SJCRH30 (cell line): ENCODE data around the gene ATG2A. TPM values are rescaled to one million over a fixed set of nuclear protein-coding genes. Genes with fewer than 3 reads are reported as not detected.

Experiments used
- DNase-seq, 2 experiments: peaks; one replicate each; pipeline ENCODE4 v3.0.0-alpha.2; 2015 to 2020
- H3K27ac ChIP-seq: fragments of 250-450 bp; sonication (Bioruptor Pico); 2 replicates; pipeline ENCODE4 v1.5.1; 2020; ENCODE audit warnings: mild to moderate bottlenecking, moderate library complexity
- H3K27me3 ChIP-seq: fragments of 250-450 bp; sonication (Bioruptor Pico); 2 replicates; pipeline ENCODE4 v1.5.1; 2020; ENCODE audit warnings: mild to moderate bottlenecking, moderate library complexity
- H3K36me3 ChIP-seq: fragments of 250-450 bp; sonication (Bioruptor Pico); 2 replicates; pipeline ENCODE4 v1.5.1; 2020; ENCODE audit warnings: mild to moderate bottlenecking, moderate library complexity
- H3K4me1 ChIP-seq: fragments of 250-450 bp; sonication (Bioruptor Pico); 2 replicates; pipeline ENCODE4 v1.5.1; 2020; ENCODE audit warnings: mild to moderate bottlenecking, moderate library complexity
- H3K4me3 ChIP-seq: fragments of 250-450 bp; sonication (Bioruptor Pico); 2 replicates; pipeline ENCODE4 v1.5.1; 2020; ENCODE audit warnings: mild to moderate bottlenecking, moderate library complexity
- H3K9me3 ChIP-seq: fragments of 250-450 bp; sonication (Bioruptor Pico); replicated peaks from 2 replicates; pipeline ENCODE4 v1.5.1; 2020; ENCODE audit warnings: mild to moderate bottlenecking, moderate library complexity
- total RNA-seq: library from RNA; depleted of rRNA; stranded (reverse); fragments of >200 nt; shearing (Covaris generic); gene quantifications from 2 replicates; pipeline ENCODE4 v1.2.3, GENCODE V29; 2014; rRNA removed

Gene ATG2A
- total RNA-seq = 6.2 and 7.4 TPM in 2 replicates

DNA sequence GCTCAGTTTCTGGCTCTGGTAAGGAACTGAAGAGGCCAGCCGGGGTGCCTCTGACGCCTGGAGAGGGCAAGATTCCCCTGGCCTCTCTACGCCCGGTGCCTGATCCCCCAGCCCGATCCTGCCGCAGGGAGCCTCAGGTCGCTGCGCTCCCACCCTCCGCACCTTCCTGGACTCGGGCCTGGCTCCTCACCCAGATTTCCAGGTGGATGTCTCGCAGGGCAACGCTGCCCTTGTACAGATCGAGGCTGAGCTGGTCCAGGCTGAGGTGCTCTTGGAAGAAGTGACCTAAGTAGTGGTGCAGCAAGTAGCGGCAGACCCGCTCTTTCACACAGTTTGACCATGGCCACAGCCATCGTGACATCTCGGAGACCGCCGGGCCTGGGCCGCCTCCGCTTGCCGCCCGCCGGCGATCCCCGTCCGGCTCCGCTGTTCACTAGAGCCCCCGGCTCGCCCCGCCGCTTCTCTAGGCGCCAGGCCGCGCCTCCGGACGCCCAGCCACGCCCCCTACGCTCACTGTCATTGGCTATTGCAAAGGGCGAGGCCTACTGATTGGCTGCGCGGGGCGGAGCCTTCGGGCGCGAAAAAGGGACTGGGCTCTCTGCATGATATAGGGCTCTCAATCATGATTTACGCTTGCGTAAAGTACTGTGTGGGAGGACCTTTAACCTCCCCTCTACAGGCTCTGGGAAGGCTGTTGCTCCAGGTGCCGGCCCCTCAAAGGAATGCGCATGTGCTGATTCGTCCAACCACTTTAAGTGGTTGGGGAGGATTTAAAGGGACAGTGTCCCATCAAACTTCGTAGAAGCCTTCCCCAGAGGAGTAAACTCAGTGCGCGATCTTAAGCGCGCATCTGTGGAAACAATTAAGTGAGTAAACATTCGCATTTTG lies at the start of gene ATG2A:
Gene ATG2A, minus strand, starts transcription at position 435 of the 888 bp plus-strand sequence. Its CDS starts 74 bp downstream, at position 361.
- Histone ChIP-seq H3K9me3 (no peaks in the 10 kb centered on the region), H3K4me1 (no peaks in the 10 kb centered on the region), H3K4me3 (peak within 1 kb of the TSS; percentile 68), H3K36me3 (no peaks in the 10 kb centered on the region), H3K27ac (peak within 1 kb of the TSS; percentile 34), H3K27me3 (no peaks in the 10 kb centered on the region)
- DNase-seq = peak; percentile 97 to 99

DNA sequence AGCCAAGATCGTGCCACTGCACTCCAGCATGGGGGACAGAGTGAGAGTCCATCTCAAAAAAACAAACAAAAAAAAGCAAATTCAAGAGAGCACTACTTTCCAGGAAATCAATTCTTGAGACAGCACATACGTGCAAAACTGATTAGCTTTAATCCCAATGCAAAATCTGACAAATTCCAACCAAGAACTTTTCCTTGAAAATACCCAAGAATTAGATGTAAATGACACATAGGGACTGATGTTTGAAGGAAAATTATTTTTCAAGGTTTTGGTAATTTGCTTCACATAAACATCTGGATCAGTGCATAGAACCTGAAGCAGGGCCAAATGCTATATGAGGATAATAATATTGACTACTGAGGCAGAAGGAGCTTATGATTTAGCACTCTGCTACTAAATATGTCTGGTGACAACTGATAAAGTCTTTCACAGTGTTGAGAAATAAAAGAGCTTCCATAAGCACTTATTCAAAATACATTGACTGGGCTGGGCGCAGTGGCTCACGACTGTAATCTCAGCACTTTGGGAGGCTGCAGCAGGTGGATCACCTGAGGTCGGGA lies 46.1 kb upstream of the ATG2A start:
- Histone ChIP-seq H3K27ac (no peak overlapping the region), H3K9me3 (no peaks in the 10 kb centered on the region), H3K4me1 (no peaks in the 10 kb centered on the region), H3K27me3 (no peaks in the 10 kb centered on the region; the same call in 1 of the 2 replicates), H3K36me3 (no peaks in the 10 kb centered on the region), H3K4me3 (no peak overlapping the region)
- DNase-seq = no peak

DNA sequence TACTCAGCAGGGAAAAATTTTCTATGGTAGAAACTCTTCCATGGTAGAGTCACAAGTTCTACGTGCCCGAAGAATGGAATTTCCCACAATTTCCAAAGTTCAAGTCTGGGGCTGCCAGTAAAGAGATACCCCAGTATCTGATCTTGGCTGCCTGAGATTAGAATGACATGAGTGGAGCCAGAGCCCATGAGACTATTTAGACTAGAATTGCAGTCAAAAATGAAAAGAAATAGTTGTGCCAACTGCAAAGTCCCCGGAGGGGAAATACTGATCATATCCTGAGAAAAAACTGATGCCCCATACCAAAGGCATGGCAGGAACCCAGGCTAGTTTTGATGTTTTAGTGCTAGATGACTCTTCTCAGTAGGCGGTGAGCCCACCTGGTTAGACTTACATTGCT lies 43.7 kb upstream of the ATG2A start:
- Histone ChIP-seq H3K9me3 (no peaks in the 10 kb centered on the region), H3K27me3 (no peaks in the 10 kb centered on the region; the same call in 1 of the 2 replicates), H3K4me3 (no peak overlapping the region), H3K36me3 (no peaks in the 10 kb centered on the region), H3K27ac (no peak overlapping the region), H3K4me1 (no peaks in the 10 kb centered on the region)
- no peak for DNase-seq

DNA sequence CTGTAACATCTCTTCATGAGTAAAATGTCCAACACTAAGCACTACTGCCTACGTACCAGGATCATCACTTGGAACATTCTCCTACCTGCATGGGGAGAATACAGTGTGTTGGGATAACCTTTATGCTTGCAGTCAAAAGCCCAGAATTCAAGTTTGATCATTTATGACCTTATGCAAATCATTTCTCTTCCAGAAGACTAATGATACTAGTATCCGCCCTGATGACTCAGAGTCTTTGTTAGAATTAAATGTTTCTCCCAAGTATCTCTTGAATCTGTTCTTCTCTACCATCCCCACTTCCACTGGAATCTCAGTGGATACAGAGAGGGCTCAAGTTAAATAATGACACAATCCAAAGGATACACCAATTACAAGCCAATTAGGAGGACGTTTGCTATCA lies 42.5 kb upstream of the ATG2A start:
- Histone ChIP-seq H3K27ac (no peak overlapping the region), H3K36me3 (no peaks in the 10 kb centered on the region), H3K9me3 (no peaks in the 10 kb centered on the region), H3K4me1 (no peaks in the 10 kb centered on the region), H3K27me3 (no peaks in the 10 kb centered on the region; the same call in 1 of the 2 replicates), H3K4me3 (no peak overlapping the region)
- DNase-seq = no peak

DNA sequence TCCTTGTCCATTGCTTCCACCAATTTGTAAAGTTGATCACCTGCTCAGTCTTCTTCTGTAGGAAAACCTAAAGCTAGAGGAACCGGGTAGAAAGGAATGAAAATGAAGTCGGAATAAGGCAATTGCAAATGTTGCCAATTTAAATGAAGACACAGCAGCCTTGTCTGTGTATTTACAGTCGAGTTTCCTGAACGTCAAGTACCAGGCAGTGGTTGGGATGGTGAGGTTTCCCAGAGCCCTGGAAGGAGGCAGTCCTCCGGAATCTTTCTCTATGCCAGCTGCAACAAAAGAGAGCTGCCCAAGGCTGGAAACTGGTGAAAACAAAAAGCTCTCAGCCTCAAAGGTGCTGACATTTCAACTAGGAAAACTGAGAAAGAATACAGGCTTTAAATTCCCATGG lies 37.2 kb upstream of the ATG2A start:
- H3K36me3 ChIP-seq = no peaks in the 10 kb centered on the region
- H3K9me3 ChIP-seq = no peaks in the 10 kb centered on the region
- H3K4me1 ChIP-seq = no peaks in the 10 kb centered on the region
- H3K4me3 ChIP-seq = no peak overlapping the region
- H3K27me3 ChIP-seq = peaks cover 3% of the 10 kb centered on the region; the same call in 1 of the 2 replicates
- DNase-seq = no peak
- H3K27ac ChIP-seq = no peak overlapping the region

DNA sequence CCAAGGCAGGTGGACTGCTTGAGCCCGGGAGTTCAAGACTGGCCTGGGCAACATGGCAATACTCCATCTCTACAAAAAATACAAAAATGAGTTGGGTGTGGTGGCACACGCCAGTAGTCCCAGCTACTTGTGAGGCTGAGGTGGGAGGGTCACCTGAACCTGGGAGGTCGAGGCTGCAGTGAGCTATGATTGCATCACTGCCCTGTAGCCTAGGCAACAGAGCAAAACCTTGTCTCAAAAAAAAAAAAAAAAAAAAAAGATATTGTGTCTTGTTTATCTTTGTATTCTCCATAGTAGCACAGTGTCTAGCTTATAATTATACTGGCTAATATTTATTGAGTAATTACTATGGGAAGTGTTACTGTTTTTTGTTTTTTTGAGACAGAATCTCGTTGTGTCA lies 34.5 kb upstream of the ATG2A start:
- Histone ChIP-seq H3K27me3 (peaks cover 3% of the 10 kb centered on the region; the same call in 1 of the 2 replicates), H3K36me3 (no peaks in the 10 kb centered on the region), H3K4me3 (no peak overlapping the region), H3K9me3 (no peaks in the 10 kb centered on the region), H3K4me1 (no peaks in the 10 kb centered on the region), H3K27ac (no peak overlapping the region)
- no peak for DNase-seq

DNA sequence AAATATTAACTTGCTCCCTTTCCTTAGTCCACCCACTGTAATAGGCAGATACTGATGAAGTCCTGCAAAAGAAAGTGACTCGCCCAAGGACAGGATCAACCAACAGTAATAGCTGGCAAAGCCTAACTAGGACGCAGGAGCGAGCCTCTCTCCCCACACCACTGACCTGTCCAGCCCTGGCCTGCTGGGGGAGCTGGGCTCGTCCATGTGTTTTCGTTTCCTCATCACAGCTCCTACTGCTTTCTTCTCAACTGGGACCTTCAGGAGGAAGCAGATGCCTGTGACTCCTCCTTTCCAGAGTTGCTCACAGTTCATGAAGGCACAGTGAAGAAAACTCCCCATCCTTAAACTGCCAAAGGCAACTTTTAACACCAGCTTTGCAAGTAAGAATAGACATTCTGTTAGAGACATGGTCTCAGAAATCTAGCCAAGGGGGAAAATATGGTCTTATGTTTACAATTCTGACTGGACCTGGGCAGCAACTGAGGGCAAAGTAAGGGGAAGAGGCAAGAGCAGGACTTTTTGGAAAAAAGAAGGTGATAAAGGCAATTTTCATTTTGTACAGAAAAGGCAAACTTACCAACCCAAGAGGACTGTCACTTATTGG lies 30.3 kb upstream of the ATG2A start:
- no peaks in the 10 kb centered on the region for H3K9me3 ChIP-seq
- no peak overlapping the region for H3K4me3 ChIP-seq
- H3K4me1 ChIP-seq = no peaks in the 10 kb centered on the region
- no peaks in the 10 kb centered on the region for H3K36me3 ChIP-seq
- H3K27ac ChIP-seq = no peak overlapping the region
- peaks cover 3% of the 10 kb centered on the region; the same call in 1 of the 2 replicates for H3K27me3 ChIP-seq
- DNase-seq = no peak

DNA sequence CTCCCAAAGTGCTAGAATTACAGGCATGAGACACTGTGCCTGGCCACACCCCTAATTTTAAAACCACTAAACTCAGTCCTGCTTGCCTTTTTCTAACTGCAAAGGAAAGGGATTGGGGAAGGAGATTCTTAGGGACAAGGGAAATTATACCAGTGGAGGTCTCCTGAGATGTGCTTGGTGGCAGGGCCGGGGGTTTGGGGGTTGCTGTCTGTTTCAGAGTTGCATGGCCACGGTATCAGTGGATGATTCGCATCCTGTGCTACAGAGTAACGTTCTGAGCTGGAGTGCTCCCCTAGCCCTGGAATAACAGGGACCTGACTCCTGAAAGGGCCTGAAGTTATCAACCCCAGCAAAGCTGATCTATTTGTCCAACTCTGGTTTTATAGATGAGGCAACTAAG lies 19.5 kb upstream of the ATG2A start:
- Histone ChIP-seq H3K9me3 (no peaks in the 10 kb centered on the region), H3K36me3 (no peaks in the 10 kb centered on the region), H3K4me1 (no peaks in the 10 kb centered on the region; the same call in 1 of the 2 replicates), H3K27ac (no peak overlapping the region), H3K4me3 (no peak overlapping the region), H3K27me3 (peaks cover 20% of the 10 kb centered on the region)
- DNase-seq = no peak

DNA sequence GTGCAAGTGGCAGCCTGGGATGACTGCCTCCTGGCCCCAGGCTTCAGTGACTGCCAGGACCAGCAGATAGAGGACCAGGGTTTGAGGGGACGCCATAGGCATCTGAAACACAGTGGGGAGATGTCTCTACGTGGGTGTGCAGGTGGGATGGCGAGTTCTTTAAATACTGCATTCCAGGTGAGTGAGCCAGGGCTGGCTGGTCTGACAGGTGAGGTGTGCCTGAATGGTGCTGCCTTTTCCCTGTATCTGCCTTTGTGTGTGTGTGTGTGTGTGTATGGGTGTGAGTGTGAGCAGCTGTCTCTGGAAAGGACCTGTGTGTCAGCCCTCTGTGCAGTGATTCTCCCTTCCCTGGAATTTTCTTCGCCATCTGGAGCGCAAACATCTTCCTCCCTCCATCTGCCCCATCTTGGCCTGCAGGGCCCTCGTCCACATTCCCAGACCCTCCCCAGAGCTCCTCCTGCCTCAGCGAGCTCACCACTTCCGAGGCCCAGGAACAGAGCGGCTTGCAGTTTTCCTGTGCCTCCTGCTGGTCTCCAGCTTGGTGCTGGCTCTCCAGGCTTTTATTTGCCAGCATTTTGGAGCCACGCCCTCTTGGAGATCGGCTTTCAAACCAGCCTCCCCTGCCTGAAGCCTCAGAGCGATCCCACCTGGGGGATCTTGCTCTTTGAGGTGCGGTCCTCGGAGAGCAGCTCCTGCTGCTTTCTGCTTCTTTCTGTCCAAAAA lies 18.5 kb upstream of the ATG2A start, which contains the start of gene GPHA2:
Gene GPHA2, minus strand, starts transcription at position 535 of the 723 bp plus-strand sequence. Its CDS starts 433 bp downstream, at position 102.
- H3K27me3 ChIP-seq = peaks cover 15% of the 10 kb centered on the region
- no peaks in the 10 kb centered on the region; the same call in 1 of the 2 replicates for H3K4me1 ChIP-seq
- peak; percentile 17 to 47 for DNase-seq
- H3K4me3 ChIP-seq = no peak within 1 kb of the TSS
- H3K9me3 ChIP-seq = no peaks in the 10 kb centered on the region
- no peak within 1 kb of the TSS for H3K27ac ChIP-seq
- no peaks in the 10 kb centered on the region for H3K36me3 ChIP-seq

DNA sequence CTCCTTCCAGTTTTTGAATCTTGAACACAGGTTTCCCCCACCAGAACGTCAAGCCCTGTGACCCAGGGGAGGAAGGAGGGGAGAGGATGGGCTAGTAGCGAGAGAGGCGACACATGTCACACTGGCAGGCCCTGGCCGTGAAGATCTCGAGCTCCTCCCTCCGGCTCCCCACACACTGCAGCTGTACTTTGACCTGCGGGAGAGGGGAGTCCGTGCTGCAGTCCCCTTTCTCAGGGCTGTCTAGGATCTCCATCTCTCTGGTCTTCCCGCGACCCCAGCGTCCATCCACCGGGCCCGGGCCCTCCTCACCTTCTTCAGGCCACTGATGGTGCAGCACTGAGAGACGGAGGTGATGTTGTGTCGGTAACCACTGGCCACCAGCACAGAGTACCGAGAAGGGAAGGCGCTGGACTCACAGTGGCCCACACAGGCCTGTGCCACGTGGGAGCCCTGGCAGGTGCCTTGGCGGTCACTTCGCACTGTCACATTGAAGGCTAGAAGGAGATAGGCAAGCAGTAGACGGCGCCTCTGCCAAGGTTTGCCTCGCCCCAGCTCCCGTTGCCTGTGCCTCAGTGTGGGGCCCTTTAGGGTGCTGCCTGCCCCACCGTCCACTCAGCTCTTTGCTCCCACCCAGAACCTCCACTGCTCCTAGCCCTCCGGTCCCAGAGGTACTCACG lies 17.8 kb upstream of the ATG2A start:
- H3K36me3 ChIP-seq = no peaks in the 10 kb centered on the region
- H3K27me3 ChIP-seq = peaks cover 9% of the 10 kb centered on the region
- DNase-seq = no peak
- H3K27ac ChIP-seq = no peak overlapping the region
- no peak overlapping the region for H3K4me3 ChIP-seq
- H3K4me1 ChIP-seq = no peaks in the 10 kb centered on the region; the same call in 1 of the 2 replicates
- no peaks in the 10 kb centered on the region for H3K9me3 ChIP-seq

DNA sequence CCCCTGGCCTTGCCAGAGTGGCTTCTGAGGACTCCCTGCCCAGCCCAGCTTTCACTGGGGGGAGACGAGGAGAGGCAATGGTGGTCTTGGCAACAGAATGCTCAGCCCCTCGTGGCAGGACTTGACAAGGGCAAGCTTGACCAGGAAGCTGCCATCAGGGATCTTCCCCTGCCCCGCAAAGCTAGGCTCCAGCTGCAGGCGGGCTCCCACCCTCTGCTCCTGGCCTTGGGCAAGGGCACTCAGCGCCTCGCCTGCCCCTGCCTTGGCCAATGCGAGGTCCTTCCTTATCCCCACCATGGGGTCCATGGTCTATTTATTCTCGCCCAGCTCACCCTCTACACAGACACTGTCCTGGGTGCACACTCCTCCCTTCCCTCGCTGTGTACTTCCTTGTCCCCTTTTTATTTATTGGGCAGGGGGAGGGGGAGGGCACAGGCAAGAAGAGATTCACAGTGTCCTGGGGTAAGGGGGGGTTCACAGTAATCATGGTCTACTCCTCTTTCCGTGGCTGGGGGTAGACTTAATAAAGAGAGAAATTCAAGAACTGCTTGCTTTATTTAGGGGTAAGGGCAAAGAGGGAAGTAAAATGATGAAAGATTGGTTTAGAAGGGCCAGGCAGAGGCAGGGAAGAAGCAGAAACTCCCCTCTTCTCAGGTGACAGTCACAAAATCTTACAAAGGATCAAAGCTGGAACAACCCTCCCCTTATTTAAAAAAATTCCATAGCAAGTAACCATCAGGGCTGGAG lies 17.1 kb upstream of the ATG2A start:
- no peak overlapping the region for H3K27ac ChIP-seq
- peaks cover 2% of the 10 kb centered on the region; the same call in 1 of the 2 replicates for H3K27me3 ChIP-seq
- no peaks in the 10 kb centered on the region for H3K9me3 ChIP-seq
- DNase-seq = no peak
- no peaks in the 10 kb centered on the region for H3K36me3 ChIP-seq
- no peak overlapping the region for H3K4me3 ChIP-seq
- H3K4me1 ChIP-seq = no peaks in the 10 kb centered on the region; the same call in 1 of the 2 replicates

DNA sequence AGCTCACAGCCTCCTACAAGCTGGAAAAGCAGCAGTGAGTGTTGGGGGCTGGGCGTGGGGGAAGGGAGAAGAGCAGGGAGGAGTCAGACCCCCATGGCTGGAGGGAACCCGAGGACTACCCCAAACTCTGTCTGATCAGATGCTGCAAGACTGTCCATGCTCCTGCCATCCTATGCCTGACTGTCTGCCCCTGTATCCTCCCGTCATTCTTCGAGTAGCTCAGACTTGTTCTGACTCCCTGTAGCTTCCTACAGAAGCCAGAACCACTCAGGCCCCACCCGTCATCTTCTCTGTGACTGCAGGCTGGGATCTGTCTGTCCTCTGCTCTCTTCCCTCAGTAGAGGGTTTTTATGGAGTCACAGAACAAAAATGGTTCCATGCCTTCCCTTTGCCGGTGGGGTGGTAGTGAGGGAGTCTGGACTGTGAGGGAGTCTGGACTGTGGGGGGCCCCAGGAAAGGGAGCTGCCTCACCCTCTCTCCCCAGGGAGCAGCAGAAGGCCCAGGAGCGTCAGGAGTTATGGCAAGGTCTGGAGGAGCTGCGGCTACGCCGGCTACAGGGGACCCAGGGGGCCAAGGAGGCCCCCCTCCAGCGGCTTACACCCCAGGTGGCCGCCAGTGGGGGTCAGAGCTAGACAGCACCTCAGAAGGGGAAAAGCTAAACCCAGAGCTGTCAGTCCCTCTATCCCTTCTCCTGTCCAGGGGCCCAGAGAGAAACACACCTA lies 16.4 kb upstream of the ATG2A start:
- Histone ChIP-seq H3K27me3 (no peaks in the 10 kb centered on the region; the same call in 1 of the 2 replicates), H3K27ac (no peak overlapping the region), H3K36me3 (no peaks in the 10 kb centered on the region), H3K9me3 (no peaks in the 10 kb centered on the region), H3K4me3 (no peak overlapping the region), H3K4me1 (no peaks in the 10 kb centered on the region; the same call in 1 of the 2 replicates)
- DNase-seq = no peak

DNA sequence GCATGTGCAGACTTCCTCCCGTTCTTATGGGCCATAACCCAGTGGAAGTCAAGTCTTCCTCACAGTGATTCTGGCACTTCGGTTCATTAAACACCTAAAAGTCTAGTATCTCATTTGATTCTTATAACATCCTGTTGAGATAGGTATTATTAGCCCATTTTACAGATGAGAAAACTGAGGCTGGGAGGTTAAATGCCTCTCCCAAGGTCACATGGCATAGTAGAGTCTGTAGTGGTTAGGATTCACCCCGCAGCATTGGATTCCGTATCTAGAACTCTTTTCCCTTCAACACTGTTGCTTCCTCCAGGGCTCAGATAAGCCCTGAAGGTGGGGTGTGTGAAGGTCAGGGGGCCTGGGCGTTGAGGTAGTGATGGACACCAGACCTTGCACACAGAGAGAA lies 15.3 kb upstream of the ATG2A start:
- no peak for DNase-seq
- H3K4me3 ChIP-seq = no peak overlapping the region
- no peak overlapping the region for H3K27ac ChIP-seq
- H3K36me3 ChIP-seq = no peaks in the 10 kb centered on the region
- H3K27me3 ChIP-seq = no peaks in the 10 kb centered on the region
- H3K4me1 ChIP-seq = no peaks in the 10 kb centered on the region; the same call in 1 of the 2 replicates
- H3K9me3 ChIP-seq = no peaks in the 10 kb centered on the region
